Stimulated activated CD4-positive, alpha-beta T cell treated with anti-CD3 and anti-CD28 coated beads, Interleukin-12 subunit alpha, Interleukin-12 subunit beta, amount 100 ng/mL, for 48 hours (primary cell): ENCODE results near the gene HHAT.

Source experiments
- DNase-seq, 3 donors: peaks; one replicate each; pipeline ENCODE4 v3.0.0-alpha.2; 2020; ENCODE audit warnings: low read depth in 2 of 3, low spot score in 1 of 3

HHAT gene

DNA sequence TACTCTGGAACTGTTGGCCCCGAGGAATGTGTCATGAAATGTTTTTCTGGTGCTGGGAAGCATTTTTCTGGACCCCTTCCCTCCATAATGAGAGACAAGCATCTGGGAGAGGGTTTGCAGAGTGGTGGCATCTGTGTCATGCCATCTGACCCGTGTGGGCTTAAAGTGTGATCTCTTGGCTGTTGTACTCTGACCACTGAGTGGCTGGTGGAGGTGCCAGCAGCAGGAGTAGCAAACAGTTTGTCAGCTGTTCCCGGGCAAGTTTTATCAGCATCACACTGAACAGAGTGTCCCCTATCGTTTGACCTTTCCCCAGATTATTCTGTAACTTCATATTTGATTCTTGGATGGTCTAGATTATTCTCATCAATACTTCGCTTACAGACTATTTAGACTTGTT, 150.1 kb downstream of the HHAT start:
- DNase-seq, result no peak

GRCh38 chr1:210482491-210482890, 153.8 kb downstream of the HHAT start:
- no peak for DNase-seq

- no peak for DNase-seq
Measured at GRCh38 chr1:210482945-210483617, 154.4 kb downstream of the HHAT start.

DNA sequence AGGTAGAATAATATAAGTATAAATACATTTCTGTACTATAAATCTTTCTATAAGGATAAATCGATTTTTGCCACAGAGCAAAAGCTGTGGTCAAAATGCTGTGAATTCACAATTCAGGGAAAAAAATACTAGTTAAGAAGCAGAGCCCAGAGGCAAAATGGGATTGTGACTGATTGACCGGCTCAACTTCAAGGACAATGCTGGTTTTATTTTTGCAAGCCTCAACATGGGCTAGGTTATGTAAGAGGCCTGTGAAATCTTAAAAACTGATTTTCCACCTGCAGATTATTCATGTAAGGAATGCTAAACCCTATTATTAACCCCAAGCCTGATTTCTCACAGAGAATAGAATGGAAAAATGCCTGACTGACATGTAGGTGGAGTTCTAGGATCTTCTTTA, 155.1 kb downstream of the HHAT start:
- DNase-seq, result no peak

DNA sequence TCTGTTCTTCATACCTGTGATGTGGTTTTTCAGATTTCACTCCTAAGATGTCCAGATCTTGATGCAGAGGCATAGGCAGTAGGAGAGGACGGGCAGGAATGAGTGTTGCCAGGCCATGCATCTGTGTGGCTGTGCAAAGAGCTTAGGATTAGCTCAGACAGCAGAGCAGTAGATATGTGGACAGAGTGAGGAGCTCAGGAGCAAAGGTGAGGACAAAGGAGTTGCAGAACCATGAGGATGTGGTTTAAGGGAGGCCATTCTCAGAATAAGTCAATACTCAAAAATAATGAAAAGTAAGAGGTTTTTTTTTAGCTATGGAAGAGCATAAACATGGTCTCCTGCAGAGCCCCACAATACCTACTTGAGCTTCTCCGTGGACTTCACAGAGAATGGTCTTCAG, 158.3 kb downstream of the HHAT start:
- no peak for DNase-seq

GRCh38 chr1:210489491-210489890, 160.8 kb downstream of the HHAT start:
- DNase-seq, result no peak

DNA sequence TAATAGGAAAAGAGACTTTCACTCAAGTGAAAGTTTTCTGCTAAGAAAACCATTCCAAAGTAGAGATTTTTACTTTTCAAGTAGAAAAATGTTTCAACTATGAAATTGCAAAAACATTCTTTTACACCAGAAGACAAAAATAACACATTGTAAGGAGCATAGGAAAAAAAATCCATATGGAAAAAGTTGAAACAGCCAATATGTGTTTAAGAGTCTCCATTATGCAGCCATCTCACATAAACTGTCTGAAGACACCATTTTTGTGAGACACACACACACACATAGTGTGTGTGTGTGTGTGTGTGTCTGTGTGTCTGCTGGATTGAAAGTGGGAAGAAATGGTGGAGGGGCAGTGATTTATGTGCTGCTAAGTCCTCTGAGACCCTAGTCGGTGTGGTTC, 162.1 kb downstream of the HHAT start:
- no peak for DNase-seq

DNA sequence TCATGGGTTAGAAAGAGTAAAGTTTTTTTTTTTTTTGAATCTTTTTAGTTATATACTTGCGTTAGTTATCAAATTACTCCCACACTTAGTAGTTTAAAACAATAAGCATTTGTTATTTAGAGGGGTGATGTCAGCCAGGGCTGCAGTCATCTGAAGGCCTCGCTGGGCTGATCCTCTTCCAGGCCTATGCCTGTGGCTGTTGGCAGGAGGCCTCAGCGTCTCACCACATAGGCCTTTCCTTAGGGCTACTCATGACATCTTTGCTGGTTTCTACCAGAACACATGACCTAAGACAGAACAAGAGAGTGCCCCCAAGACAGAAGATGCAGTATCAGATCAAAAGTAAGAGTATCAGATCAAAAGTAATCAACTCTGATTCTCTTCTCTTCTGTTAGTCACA, 167.4 kb downstream of the HHAT start:
- DNase-seq, result no peak

- DNase-seq, result no peak
Measured at GRCh38 chr1:210499956-210500355, 171.3 kb downstream of the HHAT start.

DNA sequence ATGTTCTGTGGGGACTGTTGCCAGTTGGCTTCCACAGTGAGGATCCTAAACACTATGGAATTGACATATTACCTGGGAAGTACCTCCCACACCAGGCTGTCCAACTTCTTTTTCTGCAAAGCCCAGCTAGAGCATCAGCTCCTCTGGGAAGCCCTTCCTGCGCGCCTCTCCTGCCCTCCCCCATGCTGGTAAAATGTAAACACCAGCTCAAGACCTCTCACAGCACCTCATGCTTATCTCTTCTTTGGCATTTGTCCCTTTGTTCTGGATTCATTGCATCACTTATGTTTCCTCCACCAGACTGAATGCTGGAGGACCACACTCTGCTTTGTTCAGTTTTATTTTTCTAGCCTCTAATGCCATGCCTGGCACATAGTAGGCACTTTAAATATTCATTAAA, 172.1 kb downstream of the HHAT start:
- no peak for DNase-seq

GRCh38 chr1:210504286-210504685, 175.6 kb downstream of the HHAT start:
- DNase-seq, result no peak

GRCh38 chr1:210505601-210506496, 177.1 kb downstream of the HHAT start:
- DNase-seq, result no peak

DNA sequence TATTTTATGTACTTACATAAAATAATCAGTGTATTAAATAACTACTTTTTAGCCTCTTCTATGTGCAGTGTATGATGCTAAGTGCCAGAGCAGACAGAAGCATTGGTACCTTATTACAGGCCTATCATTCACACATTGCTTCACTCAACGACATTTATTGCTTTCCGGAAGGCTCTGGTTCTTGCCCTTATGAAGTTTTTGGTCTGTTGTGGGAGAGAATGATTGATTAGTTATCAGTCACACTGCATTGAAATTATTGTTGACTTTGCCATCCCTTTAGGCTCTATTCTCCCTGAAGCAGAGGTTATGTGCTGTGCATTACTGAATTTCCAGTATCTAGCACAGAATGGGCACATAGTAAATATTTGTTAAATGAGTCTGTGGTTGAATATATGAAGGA, 178.0 kb downstream of the HHAT start:
- DNase-seq, result no peak

GRCh38 chr1:210516092-210516656, 187.5 kb downstream of the HHAT start:
- no peak for DNase-seq

GRCh38 chr1:210516697-210517459, 188.2 kb downstream of the HHAT start:
- no peak for DNase-seq

DNA sequence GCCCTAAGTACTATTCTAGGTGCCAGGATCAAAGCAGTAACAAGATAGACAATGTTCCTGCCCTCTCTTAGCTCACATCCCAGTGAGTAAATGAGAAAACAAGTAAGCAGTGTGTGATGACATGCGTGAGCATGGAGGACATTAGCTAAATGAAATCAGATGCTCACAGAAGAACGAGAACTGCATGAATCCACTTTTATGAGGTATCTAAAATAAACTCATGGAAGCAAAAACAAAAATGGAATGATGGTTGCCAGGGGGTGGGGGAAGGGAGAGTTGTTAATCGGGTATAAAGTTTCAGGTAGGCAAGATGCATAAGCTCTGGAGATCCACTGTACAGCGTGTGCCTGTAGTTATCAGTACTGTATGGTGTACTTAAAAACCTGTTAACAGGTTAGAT, 195.1 kb downstream of the HHAT start:
- DNase-seq, result no peak

DNA sequence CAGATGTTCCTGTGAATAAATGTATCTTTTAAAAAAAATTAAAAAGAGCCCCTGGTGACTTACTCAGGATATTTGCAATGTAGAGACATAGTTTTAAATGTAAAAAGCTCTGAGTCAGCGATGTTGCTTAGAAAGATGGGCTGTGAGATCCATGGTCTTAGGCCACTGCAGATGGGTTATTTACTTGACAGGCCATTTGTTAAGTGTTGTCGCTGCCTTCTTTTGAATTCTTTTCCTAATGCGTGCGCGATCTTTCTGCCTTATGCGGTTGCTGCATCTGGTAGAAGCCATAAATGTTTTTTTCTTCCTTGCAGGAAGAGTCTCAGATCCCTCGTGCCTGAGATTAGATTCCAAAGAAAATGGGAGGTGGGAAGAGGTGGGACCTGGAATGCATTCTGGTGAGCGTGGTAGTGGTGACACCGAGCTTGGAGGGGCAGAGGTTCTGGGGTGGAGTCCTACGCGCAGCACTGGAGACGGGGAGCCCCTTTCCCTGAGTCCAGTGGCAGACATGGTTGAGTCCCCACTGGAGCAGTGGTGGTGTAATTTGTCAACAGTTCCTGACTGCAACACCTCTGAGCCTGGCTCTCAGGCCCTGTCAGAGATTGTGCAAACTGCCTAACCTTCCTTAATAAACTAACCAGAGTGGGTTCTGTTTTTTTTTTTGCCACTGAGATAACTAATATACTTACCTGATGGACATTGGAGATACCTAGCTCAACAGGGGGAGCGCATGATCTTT, 197.2 kb downstream of the HHAT start:
- DNase-seq, result no peak

DNA sequence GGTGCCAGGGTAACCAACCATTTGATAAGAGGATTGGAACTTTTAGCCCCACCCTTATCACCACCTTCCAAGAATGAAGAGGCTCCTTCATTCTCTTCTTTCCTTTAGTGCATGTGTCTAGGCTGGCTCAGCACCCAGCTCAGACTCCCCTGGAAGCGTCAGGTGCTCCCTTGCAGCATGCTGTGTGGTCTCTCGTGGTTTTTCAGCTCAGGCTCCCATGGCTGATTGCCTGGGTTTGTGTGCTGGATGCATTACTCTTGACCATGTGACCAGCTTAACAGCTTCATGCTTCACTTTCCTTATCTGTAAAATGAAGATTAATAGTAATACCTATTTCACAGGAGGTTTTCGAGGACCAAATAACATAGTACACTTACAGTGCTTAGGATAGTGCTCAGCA, 198.4 kb downstream of the HHAT start:
- DNase-seq, result no peak

DNA sequence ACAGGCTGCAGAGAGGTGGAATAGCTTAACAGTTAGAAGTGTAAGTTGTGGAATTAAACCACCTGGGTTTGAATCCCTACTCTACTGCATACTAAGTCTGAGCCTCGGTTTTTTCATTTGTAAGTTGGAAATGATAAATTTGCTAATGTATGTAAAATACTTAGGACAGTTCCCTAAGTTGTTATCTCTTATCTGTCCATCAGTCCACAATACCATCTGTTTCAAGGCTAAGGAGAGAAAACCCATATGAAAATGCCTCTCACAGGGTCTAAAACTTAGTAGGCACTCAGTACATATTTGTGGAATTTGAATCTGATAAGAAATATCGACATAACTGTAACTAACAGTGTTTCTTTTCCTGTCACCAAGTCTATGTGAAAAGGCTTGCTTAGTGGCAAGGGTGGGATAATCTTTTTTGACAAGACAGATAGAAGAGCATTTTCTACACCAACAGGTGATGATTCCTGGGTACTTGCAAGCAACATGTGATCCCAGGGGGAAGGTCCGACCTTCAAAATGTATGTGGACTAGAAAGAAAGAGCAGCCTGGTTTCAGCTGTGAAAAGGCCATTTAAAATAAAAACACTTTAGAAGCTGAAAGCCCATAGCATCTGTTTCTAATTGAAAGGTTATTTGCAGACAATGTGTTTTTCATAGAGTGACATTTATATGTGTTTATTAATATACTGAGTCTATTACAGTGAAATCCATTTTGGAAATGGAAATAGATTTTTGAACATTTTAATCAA, 202.9 kb downstream of the HHAT start:
- no peak for DNase-seq

- DNase-seq, result no peak
Measured at GRCh38 chr1:210532223-210532598, 203.5 kb downstream of the HHAT start.
